Loucy (cell line): ENCODE data around the gene DCK.

Experiments
- H2AFZ ChIP-seq: fragments of 200-600 bp; sonication (generic); 2 replicates; pipeline ENCODE4 v1.6.0; 2016; ENCODE audit warnings: antibody characterized with exemption, mild to moderate bottlenecking, low read length, moderate library complexity
- H3F3A ChIP-seq: fragments of 200-600 bp; 2 replicates; pipeline ENCODE4 v1.6.0; 2016; ENCODE audit warnings: antibody characterized with exemption, low read depth, mild to moderate bottlenecking
- H3K27me3 ChIP-seq: fragments of 200-600 bp; sonication (generic); 2 replicates; pipeline ENCODE4 v1.6.1; 2014; ENCODE audit warnings: low read length, mild to moderate bottlenecking; ENCODE audit not compliant: insufficient read depth, poor library complexity, severe bottlenecking
- H3K36me3 ChIP-seq: fragments of 200-600 bp; sonication (generic); 2 replicates; pipeline ENCODE4 v1.6.1; 2016; ENCODE audit warnings: low read length; ENCODE audit not compliant: insufficient read depth
- H3K4me1 ChIP-seq: fragments of 200-600 bp; sonication (generic); 2 replicates; pipeline ENCODE4 v1.5.1; 2014; ENCODE audit warnings: low read length, mild to moderate bottlenecking; ENCODE audit not compliant: insufficient read depth, poor library complexity, severe bottlenecking
- H3K4me2 ChIP-seq: fragments of 200-600 bp; sonication (generic); 2 replicates; pipeline ENCODE4 v1.6.0; 2014; ENCODE audit warnings: antibody characterized with exemption, low read length, low read depth, mild to moderate bottlenecking; ENCODE audit not compliant: poor library complexity, severe bottlenecking
- H3K4me3 ChIP-seq: fragments of 200-600 bp; sonication (generic); 2 replicates; pipeline ENCODE4 v1.5.1; 2014; ENCODE audit warnings: low read length, mild to moderate bottlenecking, mixed read lengths; ENCODE audit not compliant: poor library complexity, severe bottlenecking
- H3K79me2 ChIP-seq: fragments of 200-600 bp; sonication (generic); 2 replicates; pipeline ENCODE4 v1.6.1; 2014; ENCODE audit warnings: low read length; ENCODE audit not compliant: insufficient read depth
- H3K9ac ChIP-seq: fragments of 200-600 bp; sonication (generic); 2 replicates; pipeline ENCODE4 v1.6.0; 2014; ENCODE audit warnings: mild to moderate bottlenecking, low read depth, low read length, moderate library complexity; ENCODE audit not compliant: poor library complexity, severe bottlenecking
- H3K9me2 ChIP-seq: fragments of 200-600 bp; sonication (generic); replicated peaks from 2 replicates; pipeline ENCODE4 v1.6.1; 2016; ENCODE audit warnings: low read depth, low read length, mixed read lengths
- H3K9me3 ChIP-seq: fragments of 200-600 bp; sonication (generic); 2 replicates; pipeline ENCODE4 v1.6.1; 2014; ENCODE audit warnings: mild to moderate bottlenecking, antibody characterized with exemption, low read length, low read depth; ENCODE audit not compliant: insufficient read depth
- H4K20me1 ChIP-seq: fragments of 200-600 bp; sonication (generic); 2 replicates; pipeline ENCODE4 v1.6.0; 2014; ENCODE audit warnings: antibody characterized with exemption, low read length, mild to moderate bottlenecking; ENCODE audit not compliant: insufficient read depth, poor library complexity, severe bottlenecking
- EZH2phosphoT487 ChIP-seq: fragments of 200-600 bp; IDR thresholded peaks from 2 replicates; pipeline ENCODE4 v1.6.1; 2018; ENCODE audit warnings: antibody characterized with exemption, mild to moderate bottlenecking, moderate library complexity, borderline replicate concordance
- TF ChIP-seq, protein P1 (sequence below): fragments of 200-600 bp; sonication (generic); conservative IDR thresholded peaks from 2 replicates; pipeline ENCODE4 v1.5.1; 2014; ENCODE audit warnings: mild to moderate bottlenecking, antibody characterized with exemption, low read length

The DCK gene

DNA sequence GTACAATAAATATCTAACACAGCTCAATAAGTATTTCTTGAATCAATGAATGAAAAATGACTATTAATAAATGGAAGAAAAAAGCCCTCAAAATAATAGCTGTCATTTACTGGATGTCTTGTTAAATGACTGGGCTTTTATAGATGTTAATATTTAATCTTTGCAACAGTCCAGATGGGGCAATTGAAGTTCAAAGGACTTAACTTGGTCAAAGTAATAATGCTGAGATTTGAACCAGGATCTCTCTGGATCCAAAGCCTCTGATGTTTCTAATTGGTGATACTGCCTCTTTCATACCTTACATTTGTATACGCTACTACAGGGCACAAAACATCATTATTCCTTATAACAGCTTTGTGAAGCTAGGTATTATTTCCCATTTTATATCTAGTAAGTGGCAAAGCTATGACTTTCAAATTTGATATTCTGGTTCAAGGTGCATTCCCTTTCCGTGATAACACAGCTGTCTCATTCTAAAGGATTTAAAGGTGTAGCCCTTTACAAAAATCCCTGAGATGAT, 72.6 kb downstream of the DCK start:
- H3K4me1 ChIP-seq = no peaks in the 10 kb centered on the region
- no peak overlapping the region for H3K9ac ChIP-seq
- TF ChIP-seq, protein P1, sequence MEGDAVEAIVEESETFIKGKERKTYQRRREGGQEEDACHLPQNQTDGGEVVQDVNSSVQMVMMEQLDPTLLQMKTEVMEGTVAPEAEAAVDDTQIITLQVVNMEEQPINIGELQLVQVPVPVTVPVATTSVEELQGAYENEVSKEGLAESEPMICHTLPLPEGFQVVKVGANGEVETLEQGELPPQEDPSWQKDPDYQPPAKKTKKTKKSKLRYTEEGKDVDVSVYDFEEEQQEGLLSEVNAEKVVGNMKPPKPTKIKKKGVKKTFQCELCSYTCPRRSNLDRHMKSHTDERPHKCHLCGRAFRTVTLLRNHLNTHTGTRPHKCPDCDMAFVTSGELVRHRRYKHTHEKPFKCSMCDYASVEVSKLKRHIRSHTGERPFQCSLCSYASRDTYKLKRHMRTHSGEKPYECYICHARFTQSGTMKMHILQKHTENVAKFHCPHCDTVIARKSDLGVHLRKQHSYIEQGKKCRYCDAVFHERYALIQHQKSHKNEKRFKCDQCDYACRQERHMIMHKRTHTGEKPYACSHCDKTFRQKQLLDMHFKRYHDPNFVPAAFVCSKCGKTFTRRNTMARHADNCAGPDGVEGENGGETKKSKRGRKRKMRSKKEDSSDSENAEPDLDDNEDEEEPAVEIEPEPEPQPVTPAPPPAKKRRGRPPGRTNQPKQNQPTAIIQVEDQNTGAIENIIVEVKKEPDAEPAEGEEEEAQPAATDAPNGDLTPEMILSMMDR = no peak
- no peak for TF ChIP-seq EZH2phosphoT487
- H3K4me2 ChIP-seq = no peak overlapping the region
- no peaks in the 10 kb centered on the region for H3K27me3 ChIP-seq
- H3K4me3 ChIP-seq = no peak overlapping the region
- H3F3A ChIP-seq = no peaks in the 10 kb centered on the region
- H3K79me2 ChIP-seq = no peaks in the 10 kb centered on the region
- no peak overlapping the region for H2AFZ ChIP-seq
- no peaks in the 10 kb centered on the region for H3K9me3 ChIP-seq
- H4K20me1 ChIP-seq = no peaks in the 10 kb centered on the region
- no peaks in the 10 kb centered on the region for H3K9me2 ChIP-seq
- no peaks in the 10 kb centered on the region for H3K36me3 ChIP-seq

DNA sequence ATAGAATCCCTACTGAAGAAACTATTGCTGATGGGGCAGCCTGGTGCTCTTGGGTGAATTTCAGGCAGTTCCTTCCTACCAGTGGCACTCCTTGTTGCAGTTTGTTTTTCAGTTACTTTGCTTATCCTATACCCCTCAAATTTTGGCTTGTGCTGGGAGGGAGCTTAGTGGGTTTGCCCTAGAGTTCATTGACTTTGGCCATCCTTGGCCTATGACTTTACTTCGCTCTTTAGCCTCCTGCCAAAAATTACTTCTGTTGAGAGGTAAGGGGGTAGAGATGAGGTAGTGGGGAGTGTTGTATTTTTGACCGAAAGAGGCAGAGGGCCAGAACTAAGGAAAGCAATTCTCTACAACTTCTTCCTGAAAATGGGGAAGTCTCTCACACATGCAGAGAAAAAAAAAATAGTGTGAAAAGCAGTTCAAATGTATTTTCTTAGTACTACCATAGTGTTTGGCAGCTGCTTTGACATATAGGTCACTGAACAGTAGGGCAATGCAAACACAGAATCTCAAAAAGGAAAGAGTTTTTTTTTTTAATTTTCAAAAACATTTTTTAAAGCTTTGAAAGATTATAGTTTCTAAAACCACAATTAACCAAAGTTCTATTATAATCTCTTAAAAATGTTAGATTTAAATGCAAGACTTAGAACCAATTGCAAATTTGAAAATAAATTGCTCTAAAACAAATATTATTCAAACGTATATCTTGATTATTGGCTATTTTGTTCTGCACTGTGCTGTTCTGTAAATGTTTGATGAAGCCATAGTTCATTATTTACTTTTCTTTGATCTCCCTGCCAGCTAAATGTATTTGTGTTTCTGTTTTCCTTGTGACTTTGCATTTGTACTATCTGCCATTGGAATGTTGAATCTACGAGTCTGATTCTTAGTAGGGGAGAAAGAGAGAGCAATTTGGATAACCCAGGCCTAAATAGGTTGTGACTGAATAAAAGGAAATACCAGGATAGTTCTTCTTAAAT, 73.6 kb downstream of the DCK start:
- Histone ChIP-seq H3K36me3 (no peaks in the 10 kb centered on the region), H4K20me1 (no peaks in the 10 kb centered on the region), H3K79me2 (no peaks in the 10 kb centered on the region), H2AFZ (no peak overlapping the region), H3K4me3 (no peak overlapping the region), H3K27me3 (no peaks in the 10 kb centered on the region), H3F3A (no peaks in the 10 kb centered on the region), H3K9me2 (no peaks in the 10 kb centered on the region), H3K9ac (no peak overlapping the region), H3K9me3 (no peaks in the 10 kb centered on the region), H3K4me1 (no peaks in the 10 kb centered on the region), H3K4me2 (no peak overlapping the region)
- TF ChIP-seq, protein P1 = no peak

DNA sequence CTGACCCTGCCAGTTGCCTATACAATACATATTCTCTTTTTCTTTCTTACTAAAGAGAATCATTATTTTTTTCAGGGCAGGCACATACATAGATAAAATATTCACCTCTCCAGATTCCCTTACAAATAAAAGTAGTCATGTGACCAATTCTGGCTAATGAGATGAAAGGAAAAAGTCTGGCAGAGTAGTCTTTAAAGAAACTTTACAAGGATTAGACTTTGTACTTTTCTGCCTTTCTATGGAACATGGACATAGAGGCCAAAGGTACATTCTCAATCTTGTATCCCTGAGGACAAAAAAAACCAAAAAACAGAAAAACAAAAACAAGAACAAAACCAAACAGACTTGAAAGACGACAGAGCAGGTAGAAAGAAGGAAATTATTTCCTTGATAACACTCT, 75.6 kb downstream of the DCK start:
- Histone ChIP-seq H2AFZ (no peak overlapping the region), H3K4me3 (no peak overlapping the region), H3K36me3 (no peaks in the 10 kb centered on the region), H3K9me3 (no peaks in the 10 kb centered on the region), H4K20me1 (no peaks in the 10 kb centered on the region), H3F3A (no peaks in the 10 kb centered on the region), H3K79me2 (no peaks in the 10 kb centered on the region), H3K9ac (no peak overlapping the region), H3K4me2 (no peak overlapping the region), H3K9me2 (no peaks in the 10 kb centered on the region), H3K4me1 (no peaks in the 10 kb centered on the region), H3K27me3 (no peaks in the 10 kb centered on the region)
- TF ChIP-seq EZH2phosphoT487 = no peak
- TF ChIP-seq, protein P1 = no peak
